GM23248 (cell line): Measurements from ENCODE around the gene PTPRN2.

Source experiments
- EZH2 ChIP-seq: fragments of 200-600 bp; sonication (generic); IDR thresholded peaks from 2 replicates; pipeline ENCODE4 v1.6.1; 2018; ENCODE audit warnings: antibody characterized with exemption, mild to moderate bottlenecking; ENCODE audit not compliant: insufficient read depth, poor library complexity, severe bottlenecking
- EZH2phosphoT487 ChIP-seq: fragments of 200-600 bp; sonication (generic); IDR thresholded peaks from 2 replicates; pipeline ENCODE4 v1.6.1; 2018; ENCODE audit warnings: antibody characterized with exemption, moderate library complexity, mild to moderate bottlenecking, low read depth; ENCODE audit not compliant: insufficient read depth

DNA sequence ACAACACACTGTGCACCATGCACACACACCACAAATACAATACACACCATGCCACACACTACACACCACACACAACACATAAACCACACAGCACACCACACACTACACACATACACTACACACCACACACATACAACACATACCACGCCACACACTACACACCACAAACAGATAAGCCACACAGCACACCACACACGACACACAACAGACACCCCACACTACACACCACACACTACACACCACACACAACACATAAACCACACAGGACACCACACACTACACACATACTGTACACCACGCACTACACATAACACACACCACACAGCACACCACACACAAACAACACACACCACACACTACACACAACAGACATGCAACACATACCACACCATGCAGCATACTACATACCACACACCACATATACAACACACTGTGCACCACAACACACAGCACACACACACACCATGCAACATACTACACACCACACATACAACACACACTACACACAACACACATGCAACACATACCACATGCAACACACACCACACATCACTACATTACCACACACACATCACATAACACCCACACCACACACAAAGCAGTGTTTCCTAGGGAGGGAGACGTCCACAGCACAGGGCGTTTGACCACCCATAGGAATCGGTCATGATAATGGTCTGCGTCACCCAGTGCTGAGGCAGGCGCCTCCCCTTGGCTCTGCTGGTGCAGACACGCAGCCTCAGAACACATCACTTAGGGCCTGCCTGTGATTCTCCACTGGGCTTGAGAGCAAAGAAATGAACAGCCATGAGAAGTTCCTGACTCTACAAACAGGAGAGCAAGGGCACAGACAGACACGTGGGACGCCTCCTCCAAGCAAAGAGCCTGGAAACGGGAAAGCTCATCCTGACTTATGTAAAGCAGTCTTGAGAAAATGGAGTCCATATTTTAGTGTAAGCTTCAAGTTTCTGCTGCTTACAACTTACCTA is 458.3 kb downstream of the PTPRN2 start:
- TF ChIP-seq EZH2 (no peak), EZH2phosphoT487 (no peak)
